Left lung (tissue), 10 donors: Measurements from ENCODE around the gene TECTA. TPM values are rescaled to one million over a fixed set of nuclear protein-coding genes. Genes with fewer than 3 reads are reported as not detected.
"Not testable (repeated sequence)": the region's sequence is repeated elsewhere in the genome, so short reads cannot be mapped to it uniquely, and the experiment has no call there.

Experiments
- ATAC-seq: fragments of 200-7000 bp; cut with Tn5 transposase; one replicate; pipeline ENCODE4 v1.9.1; 2020; ENCODE audit warnings: moderate library complexity
- DNase-seq, 4 donors: peaks; one replicate each; pipeline ENCODE4 v3.0.0-alpha.2; 2013 to 2020
- H3K27ac ChIP-seq, 2 donors: fragments of 200-600 bp; sonication (generic) in 1 of 2; one replicate each; pipeline versions ENCODE4 v1.5.0 to v1.8.0; 2020 to 2021
- H3K27me3 ChIP-seq, 2 donors: fragments of 200-600 bp; sonication (generic) in 1 of 2; one replicate each; pipeline versions ENCODE4 v1.5.0 to v1.8.0; 2020 to 2021
- H3K36me3 ChIP-seq, 2 donors: fragments of 200-600 bp; sonication (generic) in 1 of 2; one replicate each; pipeline versions ENCODE4 v1.5.0 to v1.8.0; 2020 to 2021
- H3K4me1 ChIP-seq, 2 donors: fragments of 200-600 bp; one replicate each; pipeline ENCODE4 v1.8.0; 2021
- H3K4me3 ChIP-seq, 2 donors: fragments of 200-600 bp; sonication (generic) in 1 of 2; one replicate each; pipeline versions ENCODE4 v1.5.0 to v1.8.0; 2020 to 2021; ENCODE audit warnings: mild to moderate bottlenecking in 1 of 2
- H3K9me3 ChIP-seq, 2 donors: fragments of 200-600 bp; sonication (generic) in 1 of 2; one replicate each; pipeline versions ENCODE4 v1.5.0 to v1.8.0; 2020 to 2021
- intact Hi-C, 2 donors: fragments of 100-400 bp; cut with DNase I; formaldehyde crosslinking; loops; one replicate each; pipeline versions ENCODE4 v1.11.2 to v1.14.2; 2022
- polyA plus RNA-seq, 6 donors: library from polyadenylated mRNA; unstranded; fragments of 120-200 nt; gene quantifications; one replicate each; pipeline ENCODE4 v1.2.1, GENCODE V29; 2013; ENCODE audit not compliant: insufficient read length in 6 of 6
- total RNA-seq, 2 donors: library from RNA; stranded (reverse); fragmentation: NEBNext Ultra II Directional; extraction: Animal tissue kit (Norgen Biotek cat#: 25700); gene quantifications; one replicate each; pipeline ENCODE4 v1.2.1, GENCODE V29; 2021
- TF ChIP-seq, protein P1 (sequence below), 2 donors: fragments of 200-600 bp; sonication (generic) in 1 of 2; IDR thresholded peaks; one replicate each; pipeline versions ENCODE4 v1.5.0 to v1.8.0; 2021; ENCODE audit warnings: antibody characterized with exemption in 2 of 2
- donor health status: DM: no; HTN: yes; CAD: no.
- donor health status: DM: no; HTN: no; CAD: no.

TECTA gene
- total and polyA plus RNA-seq, 8 donors = 0.58 to 2.6 (median 2.3) TPM

DNA sequence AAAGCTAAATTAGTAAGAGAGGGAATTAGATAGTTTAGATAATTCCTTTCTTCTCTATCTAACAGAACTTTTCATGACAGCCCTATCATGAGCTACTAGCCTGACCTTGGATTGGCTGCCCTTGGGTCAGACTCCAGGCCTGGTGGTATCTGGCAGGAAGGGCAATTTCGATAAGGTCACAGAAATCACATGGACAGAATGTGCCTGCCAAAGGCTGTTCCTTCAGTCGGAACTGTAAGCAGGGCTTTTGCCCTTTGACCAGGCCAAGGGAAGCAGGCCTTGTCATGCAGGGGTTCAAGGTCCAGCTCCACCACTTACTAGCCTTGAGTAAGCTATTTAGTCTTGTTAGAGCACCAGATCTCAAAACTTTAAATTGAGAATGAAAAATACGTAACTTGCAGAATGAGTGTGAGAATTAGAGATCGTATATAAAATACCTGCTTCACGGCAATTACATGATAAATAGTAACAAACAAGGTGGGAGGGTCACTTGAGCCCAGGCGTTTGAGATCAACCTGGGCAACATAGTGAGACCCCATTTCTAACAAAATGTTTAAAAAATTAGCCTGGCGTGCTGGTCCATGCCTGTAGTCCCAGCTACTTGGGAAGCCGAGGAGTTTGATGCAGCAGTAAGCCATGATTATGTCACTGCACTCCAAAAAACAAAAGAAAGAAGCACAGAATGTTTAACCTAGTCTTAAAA is 130.7 kb downstream of the TECTA start:
- Histone ChIP-seq H3K36me3 (no peaks in the 10 kb centered on the region), H3K4me1 (no peaks in the 10 kb centered on the region), H3K27me3 (no peaks in the 10 kb centered on the region), H3K9me3 (no peaks in the 10 kb centered on the region), H3K4me3 (no peak overlapping the region), H3K27ac (no peak overlapping the region)
- TF ChIP-seq, protein P1, sequence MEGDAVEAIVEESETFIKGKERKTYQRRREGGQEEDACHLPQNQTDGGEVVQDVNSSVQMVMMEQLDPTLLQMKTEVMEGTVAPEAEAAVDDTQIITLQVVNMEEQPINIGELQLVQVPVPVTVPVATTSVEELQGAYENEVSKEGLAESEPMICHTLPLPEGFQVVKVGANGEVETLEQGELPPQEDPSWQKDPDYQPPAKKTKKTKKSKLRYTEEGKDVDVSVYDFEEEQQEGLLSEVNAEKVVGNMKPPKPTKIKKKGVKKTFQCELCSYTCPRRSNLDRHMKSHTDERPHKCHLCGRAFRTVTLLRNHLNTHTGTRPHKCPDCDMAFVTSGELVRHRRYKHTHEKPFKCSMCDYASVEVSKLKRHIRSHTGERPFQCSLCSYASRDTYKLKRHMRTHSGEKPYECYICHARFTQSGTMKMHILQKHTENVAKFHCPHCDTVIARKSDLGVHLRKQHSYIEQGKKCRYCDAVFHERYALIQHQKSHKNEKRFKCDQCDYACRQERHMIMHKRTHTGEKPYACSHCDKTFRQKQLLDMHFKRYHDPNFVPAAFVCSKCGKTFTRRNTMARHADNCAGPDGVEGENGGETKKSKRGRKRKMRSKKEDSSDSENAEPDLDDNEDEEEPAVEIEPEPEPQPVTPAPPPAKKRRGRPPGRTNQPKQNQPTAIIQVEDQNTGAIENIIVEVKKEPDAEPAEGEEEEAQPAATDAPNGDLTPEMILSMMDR (IDR thresholded peaks at IDR 0.05) = no peak
- ATAC-seq = no peak
- no peak for DNase-seq
- intact Hi-C loops = no loop called here

DNA sequence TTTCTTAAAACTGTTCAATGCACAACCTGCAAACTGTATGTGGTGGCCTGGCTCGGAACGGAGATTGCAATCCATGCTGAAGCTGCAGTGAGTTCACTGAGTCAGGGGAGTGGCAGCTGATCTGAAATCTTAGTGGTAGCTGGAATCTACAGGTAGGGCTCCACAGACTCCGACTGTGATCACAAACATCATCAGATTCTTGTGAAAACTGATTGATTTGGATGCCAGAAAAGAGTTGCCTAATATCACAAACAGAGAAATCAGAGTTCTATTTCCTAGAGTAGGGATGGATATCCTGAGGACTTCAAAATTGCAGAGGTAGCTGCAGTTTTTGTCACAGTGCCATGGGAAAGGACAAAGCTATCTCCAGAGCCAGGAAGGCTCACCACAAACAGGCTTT is 134.0 kb downstream of the TECTA start:
- intact Hi-C loops = no loop called here

GRCh38 chr11:121236115-121237001 is 135.3 kb downstream of the TECTA start:
- no peak for DNase-seq
- no peaks in the 10 kb centered on the region for H3K4me1 ChIP-seq
- no peak for ATAC-seq
- H3K36me3 ChIP-seq = no peaks in the 10 kb centered on the region
- H3K27me3 ChIP-seq = no peaks in the 10 kb centered on the region
- H3K27ac ChIP-seq = no peak overlapping the region
- TF ChIP-seq, protein P1 (IDR thresholded peaks at IDR 0.05) = no peak
- intact Hi-C loops = no loop called here
- H3K9me3 ChIP-seq = no peaks in the 10 kb centered on the region
- H3K4me3 ChIP-seq = no peak overlapping the region

More for the DNA sequence above, 134.0 kb downstream of the TECTA start:
- H3K4me1 ChIP-seq = no peaks in the 10 kb centered on the region
- ATAC-seq = no peak
- no peak overlapping the region for H3K27ac ChIP-seq
- H3K4me3 ChIP-seq = no peak overlapping the region
- TF ChIP-seq, protein P1 (IDR thresholded peaks at IDR 0.05) = no peak
- H3K36me3 ChIP-seq = no peaks in the 10 kb centered on the region
- no peak for DNase-seq
- H3K27me3 ChIP-seq = no peaks in the 10 kb centered on the region
- H3K9me3 ChIP-seq = no peaks in the 10 kb centered on the region

DNA sequence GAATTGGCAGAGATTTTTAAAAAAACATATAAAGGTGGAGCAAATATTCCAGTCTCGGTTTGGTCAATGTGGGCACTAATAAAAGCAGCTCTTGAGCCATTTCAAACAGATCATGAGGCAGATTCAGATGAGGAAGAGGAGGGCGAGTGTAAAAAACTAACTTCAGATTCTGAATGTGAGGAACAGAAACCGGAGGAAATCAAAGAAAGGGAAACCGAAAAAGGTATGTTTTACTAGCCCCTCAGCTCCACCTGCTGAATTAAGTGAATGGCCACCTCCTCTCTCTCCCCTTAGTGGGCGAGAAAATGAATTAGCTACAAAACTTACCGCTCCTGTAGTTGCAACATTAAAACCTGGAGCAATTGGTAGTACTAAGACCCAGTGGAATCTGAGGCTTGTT is 136.2 kb downstream of the TECTA start:
- DNase-seq, H3K4me1 ChIP-seq, H3K4me3 ChIP-seq, intact Hi-C loops, H3K36me3 ChIP-seq, H3K9me3 ChIP-seq, ATAC-seq, H3K27me3 ChIP-seq, H3K27ac ChIP-seq: not testable (repeated sequence)

GRCh38 chr11:121237686-121238658 is 136.9 kb downstream of the TECTA start:
- Histone ChIP-seq H3K27ac (no peak overlapping the region), H3K4me3 (no peak overlapping the region), H3K36me3 (no peaks in the 10 kb centered on the region), H3K4me1 (peaks cover 0 to 6% of the 10 kb centered on the region in 2 donors), H3K27me3 (no peaks in the 10 kb centered on the region), H3K9me3 (no peaks in the 10 kb centered on the region)
- ATAC-seq = no peak
- TF ChIP-seq, protein P1 (IDR thresholded peaks at IDR 0.05) = no peak
- intact Hi-C loops = no loop called here
- no peak for DNase-seq
